HepG2 (cell line): ENCODE data around the gene STK32C. TPM values are rescaled to one million over a fixed set of nuclear protein-coding genes. Genes with fewer than 3 reads are reported as not detected.

ENCODE experiments used
- ATAC-seq: fragments of 200-7000 bp; cut with Tn5 transposase; 3 replicates; pipeline ENCODE4 v1.9.1; 2020; ENCODE audit warnings: mild to moderate bottlenecking, moderate library complexity
- BruUV-seq: library from RNA; stranded (reverse); fragments of 400-500 nt; replicated peaks from 2 replicates; lab custom pipeline; 2021; lab: Mats Ljungman, UMichigan
- CTCF ChIA-PET: fragments of 300-600 bp; formaldehyde crosslinking; extraction: SDS; loops from one replicate; lab custom pipeline; 2021; ENCODE audit warnings: low total read pairs, inconsistent platforms, low intra/inter-chr PET ratio; lab: Yijun Ruan, JAX
- POLR2A ChIA-PET: fragments of 350-600 bp; sonication (Branson Sonifier 250); formaldehyde crosslinking; loops from one replicate; lab custom pipeline; 2020; ENCODE audit warnings: antibody characterized with exemption, inconsistent platforms; lab: Yijun Ruan, JAX
- DNase-seq: peaks from one replicate; pipeline ENCODE4 v3.0.0-alpha.2; 2015; ENCODE audit warnings: low spot score
- FAIRE-seq: peaks from 3 replicates; lab custom pipeline; 2011; peaks lifted over from hg19 to GRCh38; lab: Jason Lieb, UNC
- H2AFZ ChIP-seq: one replicate; pipeline ENCODE4 v1.6.1; 2011; ENCODE audit warnings: low read length, inconsistent platforms
- H3K27ac ChIP-seq: fragments of 300-600 bp; 3 replicates; pipeline ENCODE4 v1.8.0; 2011; ENCODE audit warnings: mixed run types, mild to moderate bottlenecking, mixed read lengths, low read length, inconsistent platforms; ENCODE audit not compliant: insufficient read depth; ENCODE audit errors: extremely low read length
- H3K27me3 ChIP-seq, 2 experiments: fragments of 200-600 bp in 1 of 2; 2 replicates in 1 of 2; 3 replicates in 1 of 2; pipeline versions ENCODE4 v1.6.0 to v1.8.0; 2011; ENCODE audit warnings: low read length in 2 of 2, mild to moderate bottlenecking in 2 of 2, moderate library complexity in 2 of 2, inconsistent platforms in 1 of 2; ENCODE audit not compliant: insufficient read depth in 2 of 2, control insufficient read depth in 1 of 2
- H3K36me3 ChIP-seq, 2 experiments: fragments of 200-600 bp in 1 of 2; replicated peaks in 1 of 2; 2 replicates in 1 of 2; 3 replicates in 1 of 2; pipeline versions ENCODE4 v1.5.1 to v1.8.0; 2011; ENCODE audit warnings: low read length in 2 of 2, inconsistent platforms in 1 of 2; ENCODE audit not compliant: insufficient read depth in 2 of 2, control insufficient read depth in 1 of 2
- H3K4me1 ChIP-seq: 2 replicates; pipeline ENCODE4 v1.5.1; 2012; ENCODE audit warnings: low read length, inconsistent platforms; ENCODE audit not compliant: insufficient read depth
- H3K4me2 ChIP-seq: 2 replicates; pipeline ENCODE4 v1.6.0; 2011; ENCODE audit warnings: low read depth, low read length, inconsistent platforms
- H3K4me3 ChIP-seq, 3 experiments: fragments of 200-600 bp in 1 of 3; sonication (generic), shearing (Covaris generic) in 1 of 3; replicated peaks in 1 of 3; 2 replicates each; pipeline ENCODE4 v1.5.1; 2011 to 2016; ENCODE audit warnings: low read length in 3 of 3, inconsistent platforms in 2 of 3, low read depth in 2 of 3, mild to moderate bottlenecking in 2 of 3, control low read depth in 1 of 3, mixed read lengths in 1 of 3; ENCODE audit not compliant: insufficient read depth in 1 of 3
- H3K79me2 ChIP-seq: one replicate; pipeline ENCODE4 v1.6.1; 2011; ENCODE audit warnings: low read length, inconsistent platforms; ENCODE audit not compliant: insufficient read depth
- H3K9ac ChIP-seq: 2 replicates; pipeline ENCODE4 v1.6.0; 2011; ENCODE audit warnings: mild to moderate bottlenecking, low read depth, low read length, inconsistent platforms; ENCODE audit not compliant: insufficient read depth
- H3K9me3 ChIP-seq: 2 replicates; pipeline ENCODE4 v1.5.1; 2012; ENCODE audit warnings: mild to moderate bottlenecking, low read length
- H4K20me1 ChIP-seq: 2 replicates; pipeline ENCODE4 v1.6.0; 2011; ENCODE audit warnings: inconsistent platforms, mild to moderate bottlenecking, low read length, moderate library complexity; ENCODE audit not compliant: insufficient read depth
- DZIP1 ChIP-seq: sonication (generic); formaldehyde crosslinking; IDR thresholded peaks from 2 replicates; pipeline ENCODE4 v1.5.0; 2020; ENCODE audit warnings: mild to moderate bottlenecking, missing genetic modification reagents
- KLF13 ChIP-seq: sonication (generic); formaldehyde crosslinking; IDR thresholded peaks from 2 replicates; pipeline ENCODE4 v1.4.0; 2020; ENCODE audit warnings: mild to moderate bottlenecking, missing genetic modification reagents
- MTF2 ChIP-seq: sonication (generic); formaldehyde crosslinking; IDR thresholded peaks from 2 replicates; pipeline ENCODE4 v1.5.0; 2020; ENCODE audit warnings: missing genetic modification reagents, borderline replicate concordance
- RBM39 ChIP-seq: fragments of 200-400 bp; formaldehyde crosslinking; IDR thresholded peaks from one replicate; pipeline ENCODE4 v1.6.1; 2018; ENCODE audit warnings: antibody characterized with exemption, mild to moderate bottlenecking, low read depth, low read length; ENCODE audit not compliant: poor library complexity, severe bottlenecking
- SAFB2 ChIP-seq: sonication (generic); formaldehyde crosslinking; IDR thresholded peaks from 2 replicates; pipeline ENCODE4 v1.5.1; 2020; ENCODE audit warnings: missing genetic modification reagents, low read depth, mild to moderate bottlenecking, borderline replicate concordance
- SMAD3 ChIP-seq: sonication (generic); formaldehyde crosslinking; IDR thresholded peaks from 2 replicates; pipeline ENCODE4 v1.4.0; 2020; ENCODE audit warnings: missing genetic modification reagents
- ZNF33A ChIP-seq: sonication (generic); formaldehyde crosslinking; IDR thresholded peaks from 2 replicates; pipeline ENCODE4 v1.5.1; 2020; ENCODE audit warnings: missing genetic modification reagents, mild to moderate bottlenecking, moderate library complexity, borderline replicate concordance
- ZNF382 ChIP-seq: sonication (generic); formaldehyde crosslinking; IDR thresholded peaks from 2 replicates; pipeline ENCODE4 v1.5.0; 2020; ENCODE audit warnings: missing genetic modification reagents, mild to moderate bottlenecking, borderline replicate concordance
- ZNF44 ChIP-seq: sonication (generic); formaldehyde crosslinking; IDR thresholded peaks from 2 replicates; pipeline ENCODE4 v1.5.1; 2020; ENCODE audit warnings: mild to moderate bottlenecking, missing genetic modification reagents
- WGBS: methylation state at CpG from one replicate; pipeline ENCODE4 v1.1.6; 2017; ENCODE audit warnings: low lambda C conversion rate; 5-methylcytosine and 5-hydroxymethylcytosine counted together
- in situ Hi-C: cut with HindIII; loops from 2 replicates; pipeline ENCODE4 v1.10.0; 2017; ENCODE audit warnings: low pct_unique_long_range_greater_than_20kb; ENCODE audit not compliant: extremely low pct_ligation_motif_present
- intact Hi-C: fragments of 100-400 bp; cut with micrococcal nuclease; formaldehyde crosslinking; loops from one replicate; pipeline ENCODE4 v1.10.0; 2022; ENCODE audit not compliant: unreplicated experiment
- polyA plus RNA-seq, 8 experiments: library from polyadenylated mRNA; depleted of rRNA in 3 of 8; stranded (reverse) in 7 of 8; unstranded in 1 of 8; fragments of >200 nt; fragmentation: Illumina TruSeq in 4 of 8; extraction: Trizol in 4 of 8; gene quantifications; 2 replicates each; pipeline versions ENCODE4 v1.2.1 to v1.2.3, GENCODE V29; 2011 to 2016; ENCODE audit warnings: low read depth in 4 of 8, missing spikeins in 1 of 8, mixed read lengths in 1 of 8; ENCODE audit not compliant: insufficient read depth in 1 of 8
- total RNA-seq, 5 experiments: library from RNA; depleted of rRNA; stranded (reverse); fragments of >200 nt; fragmentation: Illumina TruSeq; extraction: Trizol; gene quantifications; 2 replicates each; pipeline ENCODE4 v1.2.3, GENCODE V29; 2016; ENCODE audit warnings: low read depth in 1 of 5

The STK32C gene
- total and polyA plus RNA-seq, 2 of the 13 experiments (the other 11 are each of a cell fraction or from before 2014, with no cell fraction given) = 10.9 to 19.4 TPM

- CTCF ChIA-PET = no interaction called here
- H3K9me3 ChIP-seq = no peaks in the 10 kb centered on the region
- ATAC-seq = no peak
- H3K4me1 ChIP-seq = peaks cover 10% of the 10 kb centered on the region
- FAIRE-seq = no peak
- no TSS peak for BruUV-seq
- H3K79me2 ChIP-seq = no peaks in the 10 kb centered on the region
- DNase-seq = no peak
- POLR2A ChIA-PET = no interaction called here
- H3K36me3 ChIP-seq = no peaks in the 10 kb centered on the region; a peak in 1 of 5 replicates
- H2AFZ ChIP-seq = no peak overlapping the region
- peaks cover 0 to 4% of the 10 kb centered on the region in 2 experiments; a peak in 1 of 5 replicates for H3K27me3 ChIP-seq
- TF ChIP-seq DZIP1 (CRISPR knock-in tag) (no peak), RBM39 (no peak), MTF2 (no peak), KLF13 (CRISPR knock-in tag) (no peak), ZNF33A (CRISPR knock-in tag) (no peak), ZNF382 (no peak), SAFB2 (CRISPR knock-in tag) (no peak), ZNF44 (CRISPR knock-in tag) (no peak), SMAD3 (CRISPR knock-in tag) (no peak)
- TF ChIP-seq, all 625 proteins: peak for 0
- WGBS = 92% methylated on average over 21 of the region's 29 CpGs
- Histone ChIP-seq H4K20me1 (no peaks in the 10 kb centered on the region), H3K9ac (no peak overlapping the region), H3K4me3 (no peak overlapping the region), H3K27ac (no peak overlapping the region), H3K4me2 (no peak overlapping the region)
- intact Hi-C loops (no loop called here), in situ Hi-C loops (no loop called here)
Observed at GRCh38 chr10:132206806-132207535, 100.8 kb downstream of the STK32C start.
